OCI-LY7 (cell line): ENCODE data around the gene CSNK1A1L.

Experiments used
- EZH2phosphoT487 ChIP-seq: fragments of 200-600 bp; sonication (generic); IDR thresholded peaks from 2 replicates; pipeline ENCODE4 v1.6.1; 2018; ENCODE audit warnings: low read depth, borderline replicate concordance, mild to moderate bottlenecking, mixed run types, antibody characterized with exemption, low read length, moderate library complexity, mixed read lengths
- TF ChIP-seq, protein P1 (sequence below): fragments of 200-600 bp; sonication (generic); conservative IDR thresholded peaks from 2 replicates; pipeline ENCODE4 v1.5.1; 2014; ENCODE audit warnings: mild to moderate bottlenecking, antibody characterized with exemption, low read length, moderate library complexity, mixed read lengths

DNA sequence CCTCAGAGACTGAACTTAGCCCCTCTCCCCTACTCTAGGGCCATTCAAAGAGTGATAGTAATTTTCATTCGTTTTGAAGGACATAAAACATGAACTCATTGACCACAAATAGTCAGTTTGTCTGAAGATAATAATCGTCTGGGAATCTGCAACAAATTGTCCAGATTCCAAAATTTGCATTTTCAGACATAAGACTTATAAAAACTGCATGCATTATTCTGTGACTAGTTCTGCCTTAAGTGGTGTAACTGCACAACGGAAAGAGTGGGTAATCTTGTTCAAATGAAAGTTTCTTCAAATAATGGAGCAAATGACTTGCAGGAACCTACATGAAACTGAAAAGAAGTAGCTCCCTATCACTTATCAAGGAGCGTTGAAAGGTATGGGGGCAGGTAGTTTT lies 8.4 kb downstream of the CSNK1A1L start:
- TF ChIP-seq, protein P1, sequence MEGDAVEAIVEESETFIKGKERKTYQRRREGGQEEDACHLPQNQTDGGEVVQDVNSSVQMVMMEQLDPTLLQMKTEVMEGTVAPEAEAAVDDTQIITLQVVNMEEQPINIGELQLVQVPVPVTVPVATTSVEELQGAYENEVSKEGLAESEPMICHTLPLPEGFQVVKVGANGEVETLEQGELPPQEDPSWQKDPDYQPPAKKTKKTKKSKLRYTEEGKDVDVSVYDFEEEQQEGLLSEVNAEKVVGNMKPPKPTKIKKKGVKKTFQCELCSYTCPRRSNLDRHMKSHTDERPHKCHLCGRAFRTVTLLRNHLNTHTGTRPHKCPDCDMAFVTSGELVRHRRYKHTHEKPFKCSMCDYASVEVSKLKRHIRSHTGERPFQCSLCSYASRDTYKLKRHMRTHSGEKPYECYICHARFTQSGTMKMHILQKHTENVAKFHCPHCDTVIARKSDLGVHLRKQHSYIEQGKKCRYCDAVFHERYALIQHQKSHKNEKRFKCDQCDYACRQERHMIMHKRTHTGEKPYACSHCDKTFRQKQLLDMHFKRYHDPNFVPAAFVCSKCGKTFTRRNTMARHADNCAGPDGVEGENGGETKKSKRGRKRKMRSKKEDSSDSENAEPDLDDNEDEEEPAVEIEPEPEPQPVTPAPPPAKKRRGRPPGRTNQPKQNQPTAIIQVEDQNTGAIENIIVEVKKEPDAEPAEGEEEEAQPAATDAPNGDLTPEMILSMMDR, result no peak
- no peak for TF ChIP-seq EZH2phosphoT487
